Measurements from ENCODE around the gene TCN2. TPM values are rescaled to one million over a fixed set of nuclear protein-coding genes. Genes with fewer than 3 reads are reported as not detected.

Gene TCN2
- total and polyA plus RNA-seq, 2 of the 4 experiments (the other 2 are of a cell fraction): 1.3 to 3.6 TPM

- WGBS, 2 experiments (ENCODE audit: extremely low coverage in 2 of 2, insufficient read length in 1 of 2): 33% methylated on average over 1 of the region's 10 CpGs; no CpG with 5 or more reads in 1 of the 2 experiments
These were observed 37.2 kb upstream of the TCN2 start for GRCh38 chr22:30569674-30570202.

More at GRCh38 chr22:30569674-30570202, 37.2 kb upstream of the TCN2 start:
- H3K56ac ChIP-seq (ENCODE audit: extremely low read depth, insufficient read depth, low read length): no peak overlapping the region
- TF ChIP-seq POLR2A (IDR thresholded peaks at IDR 0.05; ENCODE audit: low read depth, low read length): no peak
- TF ChIP-seq CTCF (conservative IDR thresholded peaks at IDR 0.05; ENCODE audit: low read depth, low read length): no peak
- TF ChIP-seq RCOR1 (IDR thresholded peaks at IDR 0.05; ENCODE audit: insufficient replicate concordance, low read length): no peak
- no peak for TF ChIP-seq RFX5 (IDR thresholded peaks at IDR 0.05; ENCODE audit: low read depth, low read length)
- no peak for TF ChIP-seq SMC3 (IDR thresholded peaks at IDR 0.05; ENCODE audit: low read depth, low read length)
- no peak for TF ChIP-seq FOS (IDR thresholded peaks at IDR 0.05; ENCODE audit: low read depth, low read length)
- no peak for TF ChIP-seq CHD1 (IDR thresholded peaks at IDR 0.05; ENCODE audit: low read depth, low read length)
- TF ChIP-seq MAZ (IDR thresholded peaks at IDR 0.05; ENCODE audit: borderline replicate concordance, low read depth, low read length): no peak
- TF ChIP-seq USF2 (IDR thresholded peaks at IDR 0.05; ENCODE audit: low read depth, low read length): no peak
- TF ChIP-seq NFE2L2 (IDR thresholded peaks at IDR 0.05; ENCODE audit: low read depth, low read length): no peak
- TF ChIP-seq CEBPB (IDR thresholded peaks at IDR 0.05; ENCODE audit: low read depth, low read length): no peak
- TF ChIP-seq BHLHE40 (IDR thresholded peaks at IDR 0.05; ENCODE audit: low read depth, low read length): no peak
- TF ChIP-seq MAFK (IDR thresholded peaks at IDR 0.05; ENCODE audit: low read depth, low read length): no peak
- no peak for TF ChIP-seq MXI1 (IDR thresholded peaks at IDR 0.05; ENCODE audit: borderline replicate concordance, low read depth, low read length)
- no peak for TF ChIP-seq RAD21 (IDR thresholded peaks at IDR 0.05; ENCODE audit: low read length)
- H3K9ac ChIP-seq (ENCODE audit: low read depth, low read length): no peak overlapping the region
- no peaks in the 10 kb centered on the region for H3K36me3 ChIP-seq (ENCODE audit: control insufficient read depth, insufficient read depth, low read length)
- H2BK20ac ChIP-seq (ENCODE audit: low read depth, low read length): no peak overlapping the region
- H3K14ac ChIP-seq (replicated peaks; ENCODE audit: low read depth, low read length): no peak overlapping the region
- H3K4ac ChIP-seq (ENCODE audit: low read depth, low read length): no peak overlapping the region
- no TSS peak for BruUV-seq (replicated peaks)
- no peak overlapping the region for H3K27ac ChIP-seq (ENCODE audit: insufficient read depth, low read length)
- H2AK5ac ChIP-seq (ENCODE audit: low read depth, low read length): no peak overlapping the region
- no peaks in the 10 kb centered on the region for H3K79me1 ChIP-seq (ENCODE audit: low read depth in 1 of 2, low read length in 2 of 2)
- no peaks in the 10 kb centered on the region for H3K9me3 ChIP-seq (ENCODE audit: control insufficient read depth, insufficient read depth, low read length)
- ChIA-PET CTCF (no interaction called here), POLR2A (ENCODE audit: unreplicated experiment) (no interaction called here)
- no peak overlapping the region for H3K23ac ChIP-seq (ENCODE audit: low read depth, low read length)
- H4K91ac ChIP-seq (ENCODE audit: insufficient read depth, low read depth, low read length): no peak overlapping the region
- dilution Hi-C loops (cut with HindIII; ENCODE audit: low sequenced_read_pairs, unreplicated experiment): no loop called here
- no peak overlapping the region for H2AFZ ChIP-seq (replicated peaks; ENCODE audit: low read length, poor library complexity)
- ATAC-seq (ENCODE audit: low read depth): no peak
- no peak overlapping the region for H2BK120ac ChIP-seq (ENCODE audit: low read depth, low read length)
- H3K4me1 ChIP-seq (ENCODE audit: control insufficient read depth, insufficient read depth, low read length): peaks cover under 1% of the 10 kb centered on the region; the same call in 1 of the 2 replicates
- H3K9me1 ChIP-seq (ENCODE audit: insufficient read depth, low read length): no peaks in the 10 kb centered on the region
- intact Hi-C loops (cut with micrococcal nuclease): no loop called here
- H4K8ac ChIP-seq (ENCODE audit: low read depth in 2 of 2, low read length in 2 of 2): no peak overlapping the region
- no peak for DNase-seq
- peaks cover 50% of the 10 kb centered on the region for H3K27me3 ChIP-seq (ENCODE audit: control insufficient read depth, insufficient read depth, low read length)
- H2BK15ac ChIP-seq (ENCODE audit: low read depth, low read length): no peak overlapping the region
- in situ Hi-C loops (cut with MboI; ENCODE audit: low sequenced_read_pairs): no loop called here
- H3K18ac ChIP-seq (ENCODE audit: low read depth, low read length): no peak overlapping the region
- H2BK5ac ChIP-seq (ENCODE audit: low read depth, low read length, poor library complexity, severe bottlenecking): no peak overlapping the region
- no peak overlapping the region for H4K5ac ChIP-seq (ENCODE audit: low read depth, low read length)
- no peaks in the 10 kb centered on the region; the same call in 1 of the 2 replicates for H4K20me1 ChIP-seq (ENCODE audit: insufficient read depth, low read length)
- H3K4me3 ChIP-seq (ENCODE audit: insufficient read depth, low read depth, low read length): no peak overlapping the region
- no peak overlapping the region for H2AK9ac ChIP-seq (replicated peaks; ENCODE audit: low read depth, low read length, poor library complexity)
- no peak overlapping the region for H3K4me2 ChIP-seq (ENCODE audit: low read depth, low read length)
